SJCRH30 (cell line): ENCODE data around the gene LHB. TPM values are rescaled to one million over a fixed set of nuclear protein-coding genes. Genes with fewer than 3 reads are reported as not detected.
"Not testable (repeated sequence)": the region's sequence is repeated elsewhere in the genome, so short reads cannot be mapped to it uniquely, and the experiment has no call there.

Experiments used
- DNase-seq, 2 experiments: peaks; one replicate each; pipeline ENCODE4 v3.0.0-alpha.2; 2015 to 2020
- H3K27ac ChIP-seq: fragments of 250-450 bp; sonication (Bioruptor Pico); 2 replicates; pipeline ENCODE4 v1.5.1; 2020; ENCODE audit warnings: mild to moderate bottlenecking, moderate library complexity
- H3K27me3 ChIP-seq: fragments of 250-450 bp; sonication (Bioruptor Pico); 2 replicates; pipeline ENCODE4 v1.5.1; 2020; ENCODE audit warnings: mild to moderate bottlenecking, moderate library complexity
- H3K36me3 ChIP-seq: fragments of 250-450 bp; sonication (Bioruptor Pico); 2 replicates; pipeline ENCODE4 v1.5.1; 2020; ENCODE audit warnings: mild to moderate bottlenecking, moderate library complexity
- H3K4me1 ChIP-seq: fragments of 250-450 bp; sonication (Bioruptor Pico); 2 replicates; pipeline ENCODE4 v1.5.1; 2020; ENCODE audit warnings: mild to moderate bottlenecking, moderate library complexity
- H3K4me3 ChIP-seq: fragments of 250-450 bp; sonication (Bioruptor Pico); 2 replicates; pipeline ENCODE4 v1.5.1; 2020; ENCODE audit warnings: mild to moderate bottlenecking, moderate library complexity
- H3K9me3 ChIP-seq: fragments of 250-450 bp; sonication (Bioruptor Pico); replicated peaks from 2 replicates; pipeline ENCODE4 v1.5.1; 2020; ENCODE audit warnings: mild to moderate bottlenecking, moderate library complexity
- total RNA-seq: library from RNA; depleted of rRNA; stranded (reverse); fragments of >200 nt; shearing (Covaris generic); gene quantifications from 2 replicates; pipeline ENCODE4 v1.2.3, GENCODE V29; 2014

The LHB gene
- total RNA-seq, 1 experiment from 2014 or later: not detected

- H3K27ac ChIP-seq, H3K36me3 ChIP-seq, H3K4me3 ChIP-seq, H3K4me1 ChIP-seq, H3K9me3 ChIP-seq, DNase-seq, H3K27me3 ChIP-seq: not testable (repeated sequence)
These were observed 32.1 kb upstream of the LHB start, which contains the start of gene CGB8 for GRCh38 chr19:49049011-49049410. CGB8 (minus strand) TSS chr19:49049111; CDS start chr19:49048739, 372 bp downstream.

GRCh38 chr19:49043548-49043947 lies 26.7 kb upstream of the LHB start, which contains the start of gene CGB5:
CGB5 (plus strand) TSS chr19:49043848; CDS start chr19:49044210, 362 bp downstream.
- not testable (repeated sequence) for H3K9me3 ChIP-seq, H3K36me3 ChIP-seq, H3K4me3 ChIP-seq, H3K27ac ChIP-seq, H3K4me1 ChIP-seq, H3K27me3 ChIP-seq, DNase-seq

GRCh38 chr19:49042666-49043065 lies 25.8 kb upstream of the LHB start:
- not testable (repeated sequence) for H3K36me3 ChIP-seq, DNase-seq, H3K4me1 ChIP-seq, H3K27ac ChIP-seq, H3K27me3 ChIP-seq, H3K9me3 ChIP-seq, H3K4me3 ChIP-seq

DNA sequence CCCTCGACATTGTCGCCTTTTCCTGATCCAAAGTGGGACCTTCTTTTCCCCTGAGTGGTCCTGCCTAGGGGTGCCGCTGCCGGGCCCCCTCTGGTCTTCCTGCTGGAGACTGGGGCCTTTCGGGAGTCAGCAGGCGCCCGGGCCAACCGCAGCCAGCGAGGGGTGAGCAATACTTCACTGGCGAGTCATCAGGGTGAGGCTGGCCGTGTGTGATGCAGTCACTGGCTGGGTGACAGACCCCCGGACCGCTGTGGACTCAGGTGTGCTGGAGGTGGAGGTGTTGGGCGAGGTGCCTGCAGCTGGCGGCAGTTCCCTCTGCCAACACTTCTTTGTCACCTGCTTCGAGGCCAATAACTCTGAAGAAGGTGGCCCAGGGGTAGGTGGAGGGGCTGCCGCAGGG lies 25.3 kb upstream of the LHB start:
- H3K36me3 ChIP-seq: no peaks in the 10 kb centered on the region
- no peak overlapping the region for H3K4me3 ChIP-seq
- no peaks in the 10 kb centered on the region for H3K9me3 ChIP-seq
- H3K27me3 ChIP-seq: no peaks in the 10 kb centered on the region
- H3K27ac ChIP-seq: no peak overlapping the region
- DNase-seq: no peak
- 0 out of 2 replicates have a peak, but pooled peaks cover 5% of the 10 kb centered on the region for H3K4me1 ChIP-seq

DNA sequence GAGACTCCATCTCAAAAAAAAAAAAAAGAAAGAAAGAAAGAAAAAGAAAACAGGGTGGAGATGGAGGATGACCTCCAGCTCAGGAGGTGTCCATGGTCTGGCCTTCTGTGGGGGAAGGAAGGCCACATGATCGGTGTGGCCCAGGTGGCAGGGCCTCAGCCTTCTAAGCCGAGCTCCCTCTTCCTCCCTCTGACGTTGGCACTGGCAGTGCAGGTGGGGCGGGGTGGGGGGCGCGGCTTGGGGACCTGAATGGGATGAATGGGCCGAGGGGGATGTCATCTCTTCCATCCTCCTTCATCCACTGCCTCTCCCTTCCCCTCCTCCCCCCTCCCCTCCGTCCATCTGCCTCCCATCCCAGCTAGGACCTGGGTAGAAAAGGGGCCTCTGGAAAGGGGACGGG lies 22.8 kb upstream of the LHB start:
- H3K27ac ChIP-seq, H3K36me3 ChIP-seq, H3K4me3 ChIP-seq, DNase-seq, H3K9me3 ChIP-seq, H3K4me1 ChIP-seq, H3K27me3 ChIP-seq: not testable (repeated sequence)

DNA sequence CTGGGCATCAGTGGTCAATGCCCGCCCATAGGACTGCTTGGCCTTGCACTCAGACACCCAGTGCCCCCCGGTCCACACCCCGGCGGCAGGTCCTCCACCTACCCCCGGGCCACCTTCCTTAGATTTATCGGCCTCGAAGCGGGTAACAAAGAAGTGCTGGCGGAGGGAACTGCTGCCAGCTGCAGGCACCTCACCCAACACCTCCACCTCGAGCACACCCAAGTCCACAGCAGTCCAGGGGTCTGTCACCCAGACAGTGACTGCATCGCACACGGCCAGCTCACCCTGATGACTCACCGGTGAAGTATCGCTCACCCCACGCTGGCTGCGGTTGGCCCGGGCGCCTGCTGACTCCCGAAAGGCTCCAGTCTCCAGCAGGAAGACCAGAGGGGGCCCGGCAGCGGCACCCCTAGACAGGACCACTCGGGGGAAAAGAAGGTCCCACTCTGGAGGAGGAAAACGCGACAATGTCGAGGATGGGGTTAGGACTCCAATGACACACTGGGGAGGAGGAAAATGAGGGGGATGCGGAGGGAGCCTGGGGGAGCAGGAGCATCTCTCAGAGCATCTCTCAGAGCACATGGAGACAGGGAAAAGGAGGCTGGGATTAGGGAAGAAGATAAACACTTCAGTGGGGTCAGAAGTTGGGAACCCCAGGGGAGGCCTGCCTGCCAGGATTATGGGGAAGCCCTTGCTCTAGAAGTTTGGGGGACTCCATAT lies 21.8 kb upstream of the LHB start:
- not testable (repeated sequence) for H3K4me3 ChIP-seq, H3K4me1 ChIP-seq, H3K9me3 ChIP-seq, H3K36me3 ChIP-seq, H3K27me3 ChIP-seq, H3K27ac ChIP-seq
- DNase-seq: peak; percentile 51 to 61

DNA sequence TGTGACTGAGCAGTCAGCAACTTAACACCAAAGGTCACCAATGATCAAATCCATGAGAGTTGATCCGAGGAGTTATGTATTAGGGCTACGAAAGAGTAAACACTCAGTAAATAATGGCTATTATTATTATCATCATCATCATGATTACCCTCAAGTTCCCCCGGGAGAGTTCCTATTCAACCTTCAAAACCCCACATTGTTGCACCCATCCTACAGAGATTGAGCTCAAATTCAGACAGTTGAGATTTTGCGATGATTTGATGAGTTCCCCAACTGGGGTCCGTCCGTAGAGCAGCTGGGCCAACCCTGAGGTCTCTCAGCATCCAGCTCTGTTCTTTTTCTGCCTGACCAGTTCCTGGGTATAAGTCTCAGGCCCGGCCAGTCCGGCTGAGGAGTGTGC lies 21.2 kb upstream of the LHB start:
- H3K9me3 ChIP-seq, H3K4me1 ChIP-seq, DNase-seq, H3K27me3 ChIP-seq, H3K27ac ChIP-seq, H3K36me3 ChIP-seq, H3K4me3 ChIP-seq: not testable (repeated sequence)

- H3K4me3 ChIP-seq, H3K27ac ChIP-seq, H3K27me3 ChIP-seq, H3K36me3 ChIP-seq, H3K4me1 ChIP-seq, H3K9me3 ChIP-seq: not testable (repeated sequence)
- DNase-seq: peak; percentile 40 to 43
These were observed 19.9 kb upstream of the LHB start, which contains the start of gene CGB1 for GRCh38 chr19:49036815-49037214. CGB1 (minus strand) TSS chr19:49036895; CDS start chr19:49036711, 184 bp downstream.

GRCh38 chr19:49031642-49032301 lies 14.9 kb upstream of the LHB start, which contains the start of gene CGB2:
CGB2 (plus strand) TSS chr19:49031890; CDS start chr19:49032096, 206 bp downstream.
- DNase-seq: peak in 1 of 2 experiments; percentile 41
- H3K27ac ChIP-seq, H3K4me1 ChIP-seq, H3K36me3 ChIP-seq, H3K4me3 ChIP-seq, H3K27me3 ChIP-seq, H3K9me3 ChIP-seq: not testable (repeated sequence)

GRCh38 chr19:49030323-49030722 lies 13.4 kb upstream of the LHB start:
- not testable (repeated sequence) for H3K9me3 ChIP-seq, H3K4me1 ChIP-seq, DNase-seq, H3K27me3 ChIP-seq, H3K36me3 ChIP-seq, H3K4me3 ChIP-seq, H3K27ac ChIP-seq

GRCh38 chr19:49029749-49030148 lies 12.9 kb upstream of the LHB start:
- H3K36me3 ChIP-seq, H3K27ac ChIP-seq, H3K27me3 ChIP-seq, H3K4me3 ChIP-seq, H3K9me3 ChIP-seq, H3K4me1 ChIP-seq, DNase-seq: not testable (repeated sequence)

DNA sequence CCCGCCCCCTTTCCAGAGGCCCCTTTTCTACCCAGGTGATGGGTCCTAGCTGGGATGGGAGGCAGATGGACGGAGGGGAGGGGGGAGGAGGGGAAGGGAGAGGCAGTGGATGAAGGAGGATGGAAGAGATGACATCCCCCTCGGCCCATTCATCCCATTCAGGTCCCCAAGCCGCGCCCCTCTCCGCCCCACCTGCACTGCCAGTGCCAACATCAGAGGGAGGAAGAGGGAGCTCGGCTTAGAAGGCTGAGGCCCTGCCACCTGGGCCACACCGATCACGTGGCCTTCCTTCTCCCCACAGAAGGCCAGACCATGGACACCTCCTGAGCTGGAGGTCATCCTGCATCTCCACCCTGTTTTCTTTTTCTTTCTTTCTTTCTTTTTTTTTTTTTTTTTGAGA lies 11.8 kb upstream of the LHB start:
- H3K4me3 ChIP-seq, H3K27ac ChIP-seq, DNase-seq, H3K27me3 ChIP-seq, H3K9me3 ChIP-seq, H3K4me1 ChIP-seq, H3K36me3 ChIP-seq: not testable (repeated sequence)

- not testable (repeated sequence) for H3K4me1 ChIP-seq, DNase-seq, H3K27ac ChIP-seq, H3K4me3 ChIP-seq, H3K9me3 ChIP-seq, H3K27me3 ChIP-seq, H3K36me3 ChIP-seq
These were observed 8.7 kb upstream of the LHB start for GRCh38 chr19:49025599-49025998.

- H3K9me3 ChIP-seq, DNase-seq, H3K4me3 ChIP-seq, H3K27ac ChIP-seq, H3K36me3 ChIP-seq, H3K27me3 ChIP-seq, H3K4me1 ChIP-seq: not testable (repeated sequence)
These were observed 8.2 kb upstream of the LHB start for GRCh38 chr19:49025088-49025487.

GRCh38 chr19:49024233-49024632 lies 7.3 kb upstream of the LHB start, which contains the start of gene CGB3:
CGB3 (minus strand) TSS chr19:49024333; CDS start chr19:49023971, 362 bp downstream.
- H3K9me3 ChIP-seq, H3K36me3 ChIP-seq, H3K4me1 ChIP-seq, H3K27ac ChIP-seq, DNase-seq, H3K27me3 ChIP-seq, H3K4me3 ChIP-seq: not testable (repeated sequence)

DNA sequence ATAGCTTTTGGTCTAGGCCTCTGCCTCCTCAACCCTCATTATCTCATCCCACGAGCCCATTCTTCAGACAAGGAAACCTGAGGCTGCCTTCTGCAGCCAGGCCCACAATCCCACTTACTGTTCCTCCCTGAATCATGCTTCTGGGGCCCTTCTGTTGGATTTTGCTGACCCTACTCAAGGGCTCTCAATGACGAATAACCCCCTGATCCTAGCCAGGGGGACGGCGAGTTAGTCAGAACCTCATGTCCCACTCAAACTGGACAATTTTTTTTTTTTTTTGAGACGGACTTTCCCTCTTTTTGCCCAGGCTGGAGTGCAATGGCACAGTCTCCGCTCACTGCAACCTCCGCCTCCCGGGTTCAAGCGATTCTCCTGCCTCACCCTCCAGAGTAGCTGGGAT lies 5.2 kb upstream of the LHB start:
- H3K27ac ChIP-seq: no peak overlapping the region
- no peaks in the 10 kb centered on the region for H3K27me3 ChIP-seq
- no peak for DNase-seq
- H3K4me1 ChIP-seq: no peaks in the 10 kb centered on the region
- H3K36me3 ChIP-seq: no peaks in the 10 kb centered on the region
- H3K9me3 ChIP-seq: no peaks in the 10 kb centered on the region
- no peak overlapping the region for H3K4me3 ChIP-seq
